ENCODE data around the gene CDH4.
A peak's percentile ranks its signal among the peaks of the same experiment; 100 is the strongest.

CDH4 gene

DNA sequence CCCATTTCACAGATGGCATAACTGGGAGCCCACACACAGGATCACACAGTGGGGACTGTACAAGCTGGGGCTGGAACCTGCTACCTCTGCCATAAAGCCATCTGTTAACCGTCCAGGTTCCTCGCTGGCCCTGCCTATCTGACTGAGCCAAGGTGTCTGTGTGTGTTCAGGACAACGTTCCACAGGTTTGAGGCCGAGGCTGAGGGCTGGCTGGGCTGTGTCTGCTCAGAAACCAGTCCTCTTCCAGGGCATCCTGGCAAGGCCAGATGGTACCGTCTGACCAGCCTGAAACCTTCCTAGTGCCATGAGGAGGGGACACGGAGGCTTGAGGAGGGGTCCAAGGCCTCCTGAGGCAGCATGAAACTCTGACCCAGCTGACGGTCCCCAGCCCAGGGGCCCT is 663.0 kb downstream of the CDH4 start:
- DNase-seq (ENCODE audit: low read depth), result no peak

DNA sequence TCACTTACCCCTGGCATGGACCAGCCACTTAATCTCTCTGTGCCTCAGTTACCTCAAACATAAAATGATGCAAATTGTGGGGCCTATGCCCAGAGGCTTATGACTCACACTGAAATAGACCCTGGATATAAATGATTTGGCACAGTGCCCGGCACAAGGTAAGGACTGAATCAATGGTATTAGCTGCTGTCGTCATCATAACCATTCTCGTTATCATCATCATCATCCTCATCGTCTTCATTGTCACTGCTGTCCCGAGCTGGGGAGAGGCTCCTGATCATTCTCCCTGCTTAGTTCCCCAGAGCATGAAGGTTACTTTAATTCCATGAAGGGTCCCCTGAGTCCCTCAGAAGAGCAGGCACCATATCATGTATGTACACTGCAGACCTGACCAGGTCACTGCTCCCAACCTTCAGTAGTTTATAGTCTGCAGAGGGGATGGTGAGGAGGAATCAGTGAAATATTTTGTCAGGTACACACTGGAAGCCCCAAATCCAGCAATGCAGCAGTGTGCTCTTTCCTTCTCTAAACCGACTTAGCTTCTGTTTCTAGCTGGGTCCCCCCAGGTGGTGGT is 664.3 kb downstream of the CDH4 start:
- no peak for DNase-seq (ENCODE audit: low read depth)

DNA sequence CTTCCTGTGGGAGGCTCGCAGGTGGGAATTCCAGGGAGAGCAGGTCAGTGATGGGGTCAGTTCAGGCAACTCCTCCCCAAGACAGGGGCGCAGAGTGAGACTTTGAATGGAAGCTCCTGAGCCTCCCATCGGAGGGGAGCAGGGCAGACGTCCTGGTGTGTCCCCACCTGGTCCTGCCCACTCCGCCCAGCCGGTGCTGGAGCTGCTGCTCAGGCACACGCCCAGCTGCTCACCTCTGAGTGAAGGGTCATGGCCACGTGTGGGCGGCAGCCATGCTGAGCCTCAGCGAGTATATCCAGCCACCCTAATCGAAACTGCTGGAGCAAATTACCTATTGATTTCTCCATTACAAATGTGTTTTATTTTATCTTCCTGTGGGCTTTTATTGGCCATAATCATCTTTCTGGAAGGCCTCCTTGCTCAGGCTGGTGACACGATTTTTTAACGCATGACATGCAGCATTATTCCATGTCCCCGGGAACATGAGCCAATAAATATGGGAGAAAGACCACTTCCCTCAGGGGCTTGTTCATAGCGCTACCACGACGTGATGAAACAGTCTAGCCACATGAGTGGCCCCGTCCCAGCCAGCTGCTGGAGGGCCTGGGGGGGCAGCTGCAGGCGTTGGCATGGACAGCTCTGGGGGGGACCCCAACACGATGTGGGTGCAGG is 665.5 kb downstream of the CDH4 start:
- no peak for DNase-seq (ENCODE audit: low read depth)

DNA sequence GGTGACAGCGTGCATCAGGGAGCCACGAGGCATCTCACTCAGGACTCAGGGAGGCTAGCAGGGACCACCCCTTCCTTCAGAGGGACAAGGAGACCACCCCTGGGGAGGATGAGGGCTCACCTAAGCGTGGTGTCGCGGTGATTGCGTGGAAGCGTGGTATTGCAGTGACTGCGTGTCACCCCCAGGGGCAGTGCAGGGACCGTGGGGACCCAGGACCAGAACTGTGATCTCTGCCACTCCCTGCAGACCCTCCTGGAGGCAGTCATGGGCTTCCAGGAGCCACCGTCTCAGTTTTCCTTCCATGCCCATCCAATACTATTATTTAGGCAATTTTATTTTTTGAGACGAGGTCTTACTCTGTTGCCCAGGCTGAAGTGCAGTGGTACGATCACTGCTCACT is 666.5 kb downstream of the CDH4 start:
- no peak for DNase-seq (ENCODE audit: low read depth)

DNA sequence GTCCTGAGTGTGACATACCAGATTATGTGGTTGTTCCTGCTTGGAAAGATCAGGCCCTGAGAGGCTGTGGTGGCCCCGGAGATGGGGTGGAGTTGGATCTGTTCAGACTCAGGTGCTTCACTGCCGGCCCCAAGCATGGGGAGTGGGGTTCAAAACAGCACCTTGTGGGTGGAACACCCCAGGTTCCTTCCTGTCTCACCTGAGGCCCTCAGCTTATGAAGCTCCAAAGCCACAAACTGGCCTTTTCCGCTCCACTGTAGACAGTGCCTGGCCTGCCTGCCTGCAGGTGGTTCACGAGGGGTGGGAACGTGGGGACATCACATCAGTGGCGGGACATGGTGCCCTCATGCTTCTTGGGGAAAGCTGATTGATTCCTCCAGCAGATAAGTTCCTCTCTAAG is 667.2 kb downstream of the CDH4 start:
- no peak for DNase-seq (ENCODE audit: low read depth)

DNA sequence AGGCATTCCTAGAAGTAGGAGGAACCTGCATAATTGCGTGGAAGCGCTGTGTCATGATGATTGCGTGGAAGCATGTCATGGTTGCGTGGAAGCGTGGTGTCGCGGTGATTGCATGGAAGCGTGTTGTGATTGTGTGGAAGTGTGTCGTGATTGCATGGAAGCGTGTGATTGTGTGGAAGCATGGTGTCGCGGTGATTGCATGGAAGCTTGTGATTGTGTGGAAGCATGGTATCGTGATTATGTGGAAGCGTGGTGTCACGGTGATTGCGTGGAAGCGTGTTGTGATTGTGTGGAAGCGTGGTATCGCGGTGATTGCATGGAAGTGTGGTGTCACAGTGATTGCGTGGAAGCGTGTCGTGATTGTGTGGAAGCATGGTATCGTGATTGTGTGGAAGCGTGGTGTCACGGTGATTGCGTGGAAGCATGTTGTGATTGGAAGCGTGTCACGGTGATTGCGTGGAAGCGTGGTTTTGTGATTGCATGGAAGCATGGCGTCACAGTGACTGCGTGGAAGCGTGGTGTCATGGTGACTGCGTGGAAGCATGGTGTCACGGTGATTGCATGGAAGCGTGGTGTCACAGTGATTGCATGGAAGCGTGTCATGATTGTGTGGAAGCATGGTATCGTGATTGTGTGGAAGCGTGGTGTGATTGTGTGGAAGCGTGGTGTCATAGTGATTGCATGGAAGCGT is 667.8 kb downstream of the CDH4 start:
- no peak for DNase-seq (ENCODE audit: low read depth)

DNA sequence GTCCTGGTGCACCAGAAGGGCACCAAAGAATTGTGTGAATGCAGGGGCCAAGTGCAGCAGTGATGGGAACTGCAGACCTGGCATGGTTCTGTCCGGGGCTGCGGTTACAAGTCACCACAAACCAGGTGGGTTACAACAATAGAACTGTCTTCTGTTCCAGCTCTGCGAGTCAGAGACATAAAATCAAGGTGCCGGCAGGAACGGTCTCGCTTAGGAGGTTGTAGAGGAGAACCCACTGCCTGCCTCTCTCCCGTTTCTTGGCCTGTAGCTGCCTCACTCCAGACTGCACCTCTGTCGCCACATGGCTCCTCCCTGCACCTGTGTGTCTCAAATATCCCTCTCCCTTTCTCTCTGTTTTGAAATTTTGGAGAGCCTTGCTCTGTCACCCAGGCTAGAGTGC is 670.4 kb downstream of the CDH4 start:
- no peak for DNase-seq (ENCODE audit: low read depth)

DNA sequence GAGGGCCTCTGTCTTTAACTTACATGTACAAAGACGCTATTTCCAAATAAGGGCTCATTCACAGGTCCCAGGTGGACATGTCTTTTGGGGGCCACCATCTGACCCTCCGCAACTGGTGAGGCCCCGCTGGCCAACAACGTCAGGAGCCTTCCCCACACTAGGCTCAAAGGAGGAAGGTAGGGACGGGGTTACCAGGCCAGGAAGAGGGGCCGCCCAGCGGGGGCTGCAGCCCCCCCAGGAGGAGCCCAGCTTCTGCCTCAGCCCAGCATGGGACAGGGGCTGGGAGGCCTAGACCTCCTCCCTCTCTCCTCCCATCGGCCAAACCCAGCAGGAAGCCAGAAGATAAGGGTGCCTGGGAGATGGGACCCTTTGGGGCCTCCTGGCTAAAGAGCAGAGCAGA is 670.9 kb downstream of the CDH4 start:
- no peak for DNase-seq (ENCODE audit: low read depth)

DNA sequence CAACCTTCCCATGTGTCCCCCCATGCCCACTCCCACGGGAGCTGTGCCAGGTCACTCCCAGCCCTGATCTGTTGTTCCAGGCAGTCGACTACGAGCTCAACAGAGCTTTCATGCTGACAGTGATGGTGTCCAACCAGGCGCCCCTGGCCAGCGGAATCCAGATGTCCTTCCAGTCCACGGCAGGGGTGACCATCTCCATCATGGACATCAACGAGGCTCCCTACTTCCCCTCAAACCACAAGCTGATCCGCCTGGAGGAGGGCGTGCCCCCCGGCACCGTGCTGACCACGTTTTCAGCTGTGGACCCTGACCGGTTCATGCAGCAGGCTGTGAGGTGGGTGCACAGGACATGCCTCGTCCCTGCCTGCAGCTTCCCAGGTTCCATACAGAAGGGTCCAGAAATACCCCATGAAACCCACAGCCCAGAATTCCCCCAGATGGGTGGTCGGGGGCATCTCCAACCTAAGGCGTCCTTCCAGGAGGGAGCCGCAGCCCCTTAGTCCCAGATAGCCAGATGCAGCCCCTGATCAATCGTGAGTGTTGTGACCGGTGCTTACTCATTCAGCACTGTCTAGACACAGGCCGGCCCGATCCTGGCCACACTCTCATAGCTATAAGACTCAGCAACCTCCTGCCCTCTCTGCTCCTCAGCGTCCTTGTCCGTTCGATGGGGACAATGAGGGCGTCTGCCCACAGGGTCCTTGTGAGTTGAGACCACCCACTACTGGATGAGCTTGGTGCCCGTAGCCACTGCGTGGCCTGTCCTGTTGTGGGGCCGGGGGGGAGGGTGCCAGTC is 671.5 kb downstream of the CDH4 start:
- DNase-seq (ENCODE audit: low read depth), result no peak

DNA sequence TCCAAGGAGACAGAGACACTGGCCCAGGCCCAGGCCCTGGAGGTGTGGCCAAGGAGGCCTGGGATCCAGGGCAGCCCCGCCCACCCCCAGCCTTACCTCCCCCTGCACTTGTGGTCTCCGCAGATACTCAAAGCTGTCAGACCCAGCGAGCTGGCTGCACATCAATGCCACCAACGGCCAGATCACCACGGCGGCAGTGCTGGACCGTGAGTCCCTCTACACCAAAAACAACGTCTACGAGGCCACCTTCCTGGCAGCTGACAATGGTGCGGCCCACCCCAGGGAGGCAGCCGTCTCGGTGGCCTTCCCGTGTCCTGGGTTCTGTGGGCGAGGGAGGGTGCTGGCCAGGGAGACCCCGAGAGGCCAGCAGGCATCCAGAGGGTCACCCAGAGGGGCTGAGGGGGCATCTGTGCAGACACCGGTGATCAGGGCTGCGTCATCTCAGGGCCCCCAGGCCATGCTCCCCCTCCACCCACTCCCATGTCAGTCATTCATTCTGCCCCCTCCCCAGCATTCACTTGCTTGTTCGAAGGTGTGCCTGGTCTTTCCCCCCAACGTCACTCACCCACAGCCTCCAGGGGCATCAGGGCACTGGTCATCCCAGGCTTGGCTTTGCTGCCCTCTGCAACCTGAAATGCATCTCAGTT is 672.3 kb downstream of the CDH4 start:
- no peak for DNase-seq (ENCODE audit: low read depth)

DNA sequence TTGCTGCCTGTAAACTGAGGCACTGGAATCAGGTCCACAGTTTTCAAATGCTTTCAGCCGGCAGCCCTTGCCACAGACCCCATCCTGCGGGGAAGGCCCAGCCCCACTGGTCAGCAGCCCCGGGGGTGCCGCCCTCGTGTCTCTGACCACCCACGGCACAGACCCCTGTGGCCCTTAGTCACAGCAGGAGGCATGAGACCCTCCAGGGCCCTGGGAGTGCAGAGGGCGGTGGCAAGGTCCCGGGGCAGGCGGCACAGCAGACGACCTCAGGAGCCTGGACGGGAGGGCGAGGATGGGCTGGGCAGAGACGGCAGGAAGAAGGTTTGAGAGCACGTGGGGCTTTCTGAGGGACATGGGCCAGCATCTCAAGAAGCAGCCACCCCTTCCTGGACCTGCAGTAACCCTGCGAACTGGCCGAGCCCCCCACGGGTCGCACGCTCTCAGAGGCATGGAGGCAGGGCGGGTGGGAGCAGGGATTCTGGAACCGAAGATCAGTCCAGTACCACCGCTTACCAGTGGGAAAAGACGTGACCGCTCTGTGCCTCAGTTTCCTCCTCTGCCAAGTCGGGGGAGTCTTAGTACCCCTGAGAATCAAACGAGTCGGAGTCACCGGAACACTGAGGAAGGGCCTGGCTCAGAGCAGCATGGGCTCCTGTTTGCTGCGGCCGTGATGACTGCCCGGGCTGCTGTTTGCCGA is 672.9 kb downstream of the CDH4 start:
- no peak for DNase-seq (ENCODE audit: low read depth)

DNA sequence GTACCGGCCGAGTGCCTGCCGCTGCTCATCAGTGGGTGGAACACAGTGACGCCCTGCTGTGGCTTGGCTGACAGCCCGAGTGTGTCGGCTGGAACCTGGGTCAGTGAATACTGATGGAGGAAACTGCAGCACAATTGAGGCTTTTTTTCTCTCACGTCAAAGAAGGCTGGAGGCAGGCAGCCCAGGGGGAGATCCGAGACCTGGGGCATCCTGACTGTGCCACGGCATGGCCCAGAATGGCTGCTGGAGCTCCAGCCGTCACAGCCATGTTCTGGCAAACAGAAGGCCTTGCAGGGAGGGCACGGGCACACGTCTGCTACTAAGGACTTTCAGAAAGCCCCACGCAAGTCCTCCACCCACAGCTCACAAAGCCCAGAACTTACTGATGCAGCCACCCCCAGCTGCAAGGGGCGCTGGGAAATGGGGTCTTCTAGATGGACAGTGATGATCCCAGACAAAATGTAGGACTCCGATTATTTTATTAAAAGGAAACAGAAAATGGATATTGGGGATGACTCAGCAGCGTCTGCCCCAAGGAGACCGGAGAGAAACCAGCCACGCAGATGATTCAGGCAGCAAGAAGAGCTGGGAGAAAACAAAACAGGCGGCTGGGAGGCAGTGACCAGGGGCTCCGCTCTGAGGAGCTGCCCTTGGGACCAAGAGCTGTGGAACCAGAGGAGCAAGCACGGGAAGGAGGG is 673.6 kb downstream of the CDH4 start:
- DNase-seq (ENCODE audit: low read depth), result peak; percentile 72

DNA sequence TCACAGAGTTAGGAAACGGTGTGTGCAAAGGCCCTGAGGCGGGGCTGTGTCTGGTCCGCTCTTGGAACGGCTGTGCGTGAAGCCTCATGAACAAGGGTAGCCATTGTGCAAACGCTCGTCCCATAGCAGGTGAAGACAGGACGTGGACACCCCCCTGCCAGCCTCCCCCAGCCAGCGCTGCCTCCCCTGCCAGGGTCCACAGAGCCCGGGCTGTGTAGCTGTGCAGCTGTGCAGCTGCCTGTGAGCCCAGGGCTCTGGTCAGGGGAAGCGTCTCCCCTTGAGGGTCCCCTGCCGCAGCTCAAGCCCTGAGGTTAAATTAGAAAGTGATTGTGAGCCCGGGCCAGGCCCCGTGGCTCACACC is 674.2 kb downstream of the CDH4 start:
- no peak for DNase-seq (ENCODE audit: low read depth)

DNA sequence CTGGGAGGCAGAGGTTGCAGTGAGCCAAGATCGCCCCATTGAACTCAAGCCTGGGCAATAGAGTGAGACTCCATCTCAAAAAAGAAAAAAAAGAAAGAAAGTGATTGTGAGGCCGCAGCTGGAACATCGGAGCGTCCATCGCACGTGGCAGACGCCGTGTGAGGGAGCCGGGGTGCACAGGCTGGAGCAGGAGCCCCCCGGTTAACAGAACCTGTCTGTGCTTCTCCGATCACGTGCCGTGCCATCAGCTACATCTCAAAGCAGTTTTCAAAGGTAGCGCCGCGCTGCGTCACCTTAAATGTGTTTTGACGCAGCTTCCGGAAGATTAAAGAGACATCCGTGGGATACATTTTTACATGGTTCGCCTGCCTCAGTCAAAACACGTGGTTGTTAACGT is 674.7 kb downstream of the CDH4 start:
- DNase-seq (ENCODE audit: low read depth), result no peak

DNA sequence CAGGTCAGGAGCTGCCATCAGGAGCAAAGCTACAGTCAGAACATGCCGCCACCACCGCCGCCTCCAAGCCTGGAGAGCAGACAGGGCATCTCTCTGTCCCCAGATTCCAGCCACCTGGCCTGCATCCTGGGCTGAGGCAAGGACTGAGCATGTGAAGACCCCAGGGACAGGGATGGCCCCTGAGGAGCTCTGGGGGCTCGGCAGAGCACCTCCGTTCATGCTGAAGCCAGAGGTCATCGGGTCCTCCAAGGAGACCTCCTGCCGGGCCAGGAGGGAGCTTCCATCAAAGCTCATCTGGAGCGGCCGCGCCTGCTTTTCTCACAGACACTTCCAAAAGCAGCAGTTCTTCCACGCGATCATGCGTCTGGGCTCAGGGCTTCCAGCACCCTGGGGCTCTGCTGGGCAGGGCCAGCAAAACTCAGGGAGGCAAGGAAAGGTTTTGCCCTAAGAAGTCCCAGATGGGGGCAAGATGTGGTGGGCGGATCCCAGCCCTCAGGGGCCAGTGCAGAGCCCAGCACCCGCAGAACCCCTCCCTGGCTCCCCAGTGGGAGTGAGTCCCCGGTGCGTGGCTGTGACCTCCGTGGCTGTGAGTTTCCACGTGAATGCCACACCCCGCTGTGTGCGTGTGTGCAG is 675.2 kb downstream of the CDH4 start:
- DNase-seq (ENCODE audit: low read depth), result no peak

DNA sequence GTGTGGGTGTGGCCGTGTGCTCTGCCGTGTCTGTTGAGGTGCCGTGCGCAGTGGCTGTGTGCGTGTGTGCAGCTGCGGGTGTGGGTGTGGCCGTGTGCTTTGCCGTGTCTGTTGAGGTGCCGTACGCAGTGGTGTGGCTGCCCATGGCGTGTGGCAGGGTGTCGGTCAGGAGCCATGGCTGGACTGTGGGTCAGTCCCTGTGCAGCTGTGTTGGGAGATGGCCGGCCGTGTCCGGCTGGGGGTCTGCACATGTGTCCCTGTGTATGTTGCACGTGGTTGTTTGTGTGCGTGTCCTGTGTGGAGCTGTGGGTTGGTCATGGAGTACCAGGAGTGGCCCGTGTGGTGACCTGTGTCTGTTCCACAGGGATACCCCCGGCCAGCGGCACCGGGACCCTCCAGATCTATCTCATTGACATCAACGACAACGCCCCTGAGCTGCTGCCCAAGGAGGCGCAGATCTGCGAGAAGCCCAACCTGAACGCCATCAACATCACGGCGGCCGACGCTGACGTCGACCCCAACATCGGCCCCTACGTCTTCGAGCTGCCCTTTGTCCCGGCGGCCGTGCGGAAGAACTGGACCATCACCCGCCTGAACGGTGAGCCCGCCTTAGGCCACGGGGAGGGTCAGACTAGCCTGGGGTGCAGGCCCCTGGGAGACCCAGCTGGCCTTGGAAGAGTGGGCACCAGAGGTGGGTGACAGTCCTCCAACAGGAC is 675.9 kb downstream of the CDH4 start:
- no peak for DNase-seq (ENCODE audit: low read depth)

DNA sequence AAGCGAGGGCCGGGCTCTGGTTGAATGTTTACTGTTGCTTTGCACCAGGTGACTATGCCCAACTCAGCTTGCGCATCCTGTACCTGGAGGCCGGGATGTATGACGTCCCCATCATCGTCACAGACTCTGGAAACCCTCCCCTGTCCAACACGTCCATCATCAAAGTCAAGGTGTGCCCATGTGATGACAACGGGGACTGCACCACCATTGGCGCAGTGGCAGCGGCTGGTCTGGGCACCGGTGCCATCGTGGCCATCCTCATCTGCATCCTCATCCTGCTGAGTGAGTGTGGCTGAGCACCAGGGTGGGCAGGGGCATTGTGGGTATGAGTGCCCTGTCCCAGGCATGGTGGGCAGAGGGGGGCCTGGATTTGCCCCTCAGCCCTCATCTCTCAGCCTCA is 677.5 kb downstream of the CDH4 start:
- no peak for DNase-seq (ENCODE audit: low read depth)

DNA sequence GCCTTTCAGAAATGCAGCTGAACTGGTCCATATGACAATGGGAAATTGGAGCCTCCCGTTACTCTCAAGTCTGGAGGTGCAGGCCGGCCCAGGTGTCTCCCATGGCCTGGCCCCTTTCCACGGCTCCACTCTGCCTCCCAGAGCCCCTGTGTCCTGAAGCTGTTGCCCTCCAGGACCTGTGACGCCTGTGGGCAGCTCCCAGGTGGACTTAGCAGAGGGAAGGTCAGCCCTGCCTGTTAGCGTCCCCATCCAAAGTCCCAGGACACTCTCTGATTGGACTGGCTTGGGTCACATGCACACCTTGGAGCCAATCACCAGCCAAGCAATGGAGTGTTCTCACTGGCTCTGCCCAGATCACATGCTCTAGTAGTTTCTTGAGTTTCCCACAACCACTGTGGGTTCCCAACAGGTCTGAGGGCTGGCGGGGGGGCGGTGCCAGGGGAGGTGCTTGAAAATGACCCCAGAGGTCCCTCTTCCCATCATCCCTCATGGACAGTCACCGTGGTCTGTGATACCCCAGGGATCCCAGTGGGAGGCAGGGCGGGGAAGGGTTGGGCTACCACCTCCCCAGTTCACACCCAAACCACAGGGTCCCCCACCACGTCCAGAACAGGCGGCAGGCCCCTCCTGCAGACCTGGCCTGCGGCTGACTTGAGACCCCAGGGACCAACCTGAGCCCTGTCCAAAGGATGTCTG is 678.1 kb downstream of the CDH4 start:
- DNase-seq (ENCODE audit: low read depth), result no peak

DNA sequence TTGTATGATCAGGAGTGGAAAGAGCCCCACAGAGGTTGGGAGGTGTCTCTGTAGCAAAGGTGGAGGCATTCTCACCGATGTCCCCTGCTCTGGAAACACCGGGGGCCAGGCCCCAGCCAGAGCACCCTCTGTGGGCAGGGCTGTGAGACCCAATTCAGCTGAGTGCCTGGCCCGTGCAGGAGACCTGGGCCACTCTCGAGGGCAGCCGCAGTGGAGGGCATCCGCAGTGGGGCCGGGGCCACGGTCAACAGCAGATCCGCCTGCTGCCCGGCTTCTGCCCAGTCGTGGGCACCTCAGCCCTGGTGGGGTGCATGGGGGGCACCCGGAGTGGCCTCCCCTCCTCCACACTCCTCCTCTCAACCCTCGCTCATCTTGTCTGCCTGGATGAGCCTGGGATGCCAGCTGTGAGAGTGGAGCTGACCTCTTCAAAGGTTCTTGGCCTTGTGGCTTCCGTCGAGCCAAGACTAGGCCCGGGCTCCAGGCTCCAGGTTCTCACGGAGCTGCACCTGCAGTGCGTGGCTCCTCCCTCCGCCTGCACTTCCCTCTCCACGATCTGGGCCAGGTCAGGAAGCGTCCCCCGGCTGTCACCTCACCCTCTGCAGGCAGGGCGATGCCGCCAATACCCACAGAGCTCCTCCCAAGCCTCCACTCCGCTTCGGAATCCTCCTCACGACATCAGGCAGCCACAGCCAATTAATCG is 678.9 kb downstream of the CDH4 start:
- no peak for DNase-seq (ENCODE audit: low read depth)
